Naive thymus-derived CD4-positive, alpha-beta T cell (primary cell): Measurements from ENCODE around the gene PINLYP. TPM values are rescaled to one million over a fixed set of nuclear protein-coding genes. Genes with fewer than 3 reads are reported as not detected.
"Not testable (repeated sequence)": the region's sequence is repeated elsewhere in the genome, so short reads cannot be mapped to it uniquely, and the experiment has no call there.

Experiments used
- ATAC-seq: fragments of 150-1000 bp; cut with Tn5 transposase; 2 replicates; pipeline ENCODE4 v1.10.0; 2021; ENCODE audit warnings: mild to moderate bottlenecking, moderate library complexity
- CTCF ChIA-PET: fragments of 350-600 bp; sonication (Branson Sonifier 250); formaldehyde crosslinking; loops from one replicate; lab custom pipeline; 2021; ENCODE audit warnings: antibody characterized with exemption; lab: Charles Lee
- POLR2A ChIA-PET: fragments of 350-600 bp; sonication (Branson Sonifier 250); formaldehyde crosslinking; loops from one replicate; lab custom pipeline; 2021; ENCODE audit warnings: antibody characterized with exemption, inconsistent platforms; lab: Charles Lee
- DNase-seq, 9 donors: peaks; one replicate each; pipeline versions ENCODE4 v3.0.0 to v3.0.0-alpha.2; 2020 to 2022; ENCODE audit warnings: mixed read lengths in 1 of 9
- H3K27ac ChIP-seq: one replicate; pipeline ENCODE4 v1.7.0; 2013; ENCODE audit warnings: mild to moderate bottlenecking, low read depth, low read length, moderate library complexity
- H3K27me3 ChIP-seq, 2 donors: one replicate each; pipeline ENCODE4 v1.7.0; 2013; ENCODE audit warnings: low read length in 2 of 2, mild to moderate bottlenecking in 2 of 2, moderate library complexity in 2 of 2; ENCODE audit not compliant: control insufficient read depth in 2 of 2, insufficient read depth in 2 of 2
- H3K36me3 ChIP-seq, 3 experiments: 1 replicate in 2 of 3; 2 replicates in 1 of 3; pipeline ENCODE4 v1.7.0; 2013; ENCODE audit warnings: low read length in 3 of 3, mild to moderate bottlenecking in 3 of 3, moderate library complexity in 1 of 3; ENCODE audit not compliant: insufficient read depth in 3 of 3, control insufficient read depth in 2 of 3
- H3K4me1 ChIP-seq, 2 donors: one replicate each; pipeline ENCODE4 v1.7.0; 2013; ENCODE audit warnings: low read length in 2 of 2, mild to moderate bottlenecking in 2 of 2, moderate library complexity in 1 of 2; ENCODE audit not compliant: control insufficient read depth in 2 of 2, insufficient read depth in 2 of 2
- H3K4me3 ChIP-seq: 2 replicates; pipeline ENCODE4 v1.7.0; 2013; ENCODE audit warnings: mild to moderate bottlenecking, low read length
- H3K9me3 ChIP-seq, 3 experiments: 1 replicate in 2 of 3; 2 replicates in 1 of 3; pipeline ENCODE4 v1.7.0; 2013; ENCODE audit warnings: low read length in 3 of 3; ENCODE audit not compliant: control insufficient read depth in 2 of 3
- H3K27ac Mint-ChIP-seq, 9 donors: one replicate each; pipeline ENCODE4 v1.8.0; 2020 to 2022; ENCODE audit warnings: mixed read lengths in 9 of 9, mild to moderate bottlenecking in 8 of 9, moderate library complexity in 5 of 9, inconsistent platforms in 2 of 9
- H3K27me3 Mint-ChIP-seq, 5 donors: one replicate each; pipeline ENCODE4 v1.8.0; 2021 to 2022; ENCODE audit warnings: mixed read lengths in 5 of 5, mild to moderate bottlenecking in 1 of 5
- H3K36me3 Mint-ChIP-seq, 5 donors: one replicate each; pipeline ENCODE4 v1.8.0; 2020 to 2022; ENCODE audit warnings: mixed read lengths in 5 of 5, mild to moderate bottlenecking in 3 of 5, inconsistent platforms in 1 of 5
- H3K4me1 Mint-ChIP-seq, 7 donors: one replicate each; pipeline ENCODE4 v1.8.0; 2020 to 2022; ENCODE audit warnings: mixed read lengths in 7 of 7, mild to moderate bottlenecking in 3 of 7, inconsistent platforms in 1 of 7
- H3K4me3 Mint-ChIP-seq, 10 donors: one replicate each; pipeline ENCODE4 v1.8.0; 2020 to 2022; ENCODE audit warnings: mild to moderate bottlenecking in 10 of 10, mixed read lengths in 10 of 10, moderate library complexity in 6 of 10, inconsistent platforms in 2 of 10
- H3K9me3 Mint-ChIP-seq, 11 donors: one replicate each; pipeline ENCODE4 v1.8.0; 2020 to 2022; ENCODE audit warnings: mixed read lengths in 11 of 11, mild to moderate bottlenecking in 4 of 11, inconsistent platforms in 1 of 11, moderate library complexity in 1 of 11
- intact Hi-C, 2 donors: fragments of 100-400 bp; cut with micrococcal nuclease; formaldehyde crosslinking; loops; one replicate each; pipeline ENCODE4 v1.15.1; 2023
- polyA plus RNA-seq, 2 donors: library from polyadenylated mRNA; unstranded; fragments of 300-500 nt; fragmentation: Illumina TruSeq; gene quantifications; one replicate each; pipeline ENCODE4 v1.2.3, GENCODE V29; 2021
- total RNA-seq, 6 experiments: library from RNA in 5 of 6; stranded (reverse) in 5 of 6; gene quantifications; 1 replicate in 5 of 6; 2 replicates in 1 of 6; pipeline ENCODE4 v1.2.3 and lab custom pipeline; 2021 to 2026

Gene PINLYP
- total and polyA plus RNA-seq, 7 experiments from 2014 or later, result 0.27 to 5.8 (median 0.54) TPM; not detected in 1

- ChIA-PET CTCF (interaction anchor here (1.1 kb wide), 1 partner anchor 48 kb away, joined by 4 read pairs; no protein-coding TSS in a partner anchor), POLR2A (interaction anchor here (0.9 kb wide), 1 partner anchor 119 kb away, joined by 3 read pairs; no protein-coding TSS in a partner anchor)
- Histone ChIP-seq H3K27me3 (no peaks in the 10 kb centered on the region), H3K36me3 (peaks cover 4 to 88% (median 21%) of the 10 kb centered on the region in 3 experiments), H3K9me3 (no peaks in the 10 kb centered on the region), H3K4me1 (no peaks in the 10 kb centered on the region), H3K4me3 (no peak overlapping the region), H3K27ac (no peak overlapping the region)
- Mint-ChIP-seq H3K4me1 (peaks cover 0 to 4% (median 0%) of the 10 kb centered on the region in 7 donors), H3K36me3 (peaks cover 4 to 51% (median 11%) of the 10 kb centered on the region in 5 donors), H3K9me3 (peaks cover 0 to under 1% (median 0%) of the 10 kb centered on the region in 11 donors), H3K27ac (no peak overlapping the region), H3K27me3 (no peaks in the 10 kb centered on the region), H3K4me3 (no peak overlapping the region)
- no peak for DNase-seq
- intact Hi-C loops, result no loop called here
- no peak for ATAC-seq
These were observed 29.0 kb upstream of the PINLYP start for GRCh38 chr19:43546581-43546980.

GRCh38 chr19:43547926-43548325 is 27.7 kb upstream of the PINLYP start:
- peaks cover 8 to 89% (median 18%) of the 10 kb centered on the region in 3 experiments for H3K36me3 ChIP-seq
- intact Hi-C loops, H3K4me3 ChIP-seq, H3K4me3 Mint-ChIP-seq, H3K9me3 Mint-ChIP-seq, H3K9me3 ChIP-seq, CTCF ChIA-PET, H3K27me3 Mint-ChIP-seq, H3K4me1 Mint-ChIP-seq, H3K27ac ChIP-seq, H3K27ac Mint-ChIP-seq, H3K27me3 ChIP-seq, H3K4me1 ChIP-seq, DNase-seq, POLR2A ChIA-PET, ATAC-seq: not testable (repeated sequence)
- H3K36me3 Mint-ChIP-seq, result peaks cover 6 to 46% (median 11%) of the 10 kb centered on the region in 5 donors

GRCh38 chr19:43548706-43549105 is 26.9 kb upstream of the PINLYP start:
- Mint-ChIP-seq H3K4me1 (peaks cover 0 to 4% (median 2%) of the 10 kb centered on the region in 7 donors), H3K27me3 (no peaks in the 10 kb centered on the region), H3K4me3 (no peak overlapping the region), H3K36me3 (peaks cover 6 to 44% (median 11%) of the 10 kb centered on the region in 5 donors), H3K9me3 (peaks cover 0 to 2% (median 0%) of the 10 kb centered on the region in 11 donors), H3K27ac (peak overlapping the region in 1 of 9 donors; percentile 7)
- intact Hi-C loops, result no loop called here
- no peaks in the 10 kb centered on the region for H3K4me1 ChIP-seq
- H3K9me3 ChIP-seq, result no peaks in the 10 kb centered on the region
- H3K27ac ChIP-seq, result no peak overlapping the region
- ATAC-seq (no peak), DNase-seq (no peak)
- POLR2A ChIA-PET, result no interaction called here
- peaks cover 8 to 89% (median 12%) of the 10 kb centered on the region in 3 experiments for H3K36me3 ChIP-seq
- H3K27me3 ChIP-seq, result no peaks in the 10 kb centered on the region
- CTCF ChIA-PET, result no interaction called here
- no peak overlapping the region for H3K4me3 ChIP-seq

GRCh38 chr19:43551399-43552197 is 24.0 kb upstream of the PINLYP start:
- Histone ChIP-seq H3K4me1 (peaks cover 3 to 8% of the 10 kb centered on the region in 2 donors), H3K27ac (no peak overlapping the region), H3K4me3 (no peak overlapping the region), H3K27me3 (no peaks in the 10 kb centered on the region), H3K9me3 (no peaks in the 10 kb centered on the region), H3K36me3 (peaks cover 6 to 79% (median 8%) of the 10 kb centered on the region in 3 experiments)
- no peaks in the 10 kb centered on the region for H3K27me3 Mint-ChIP-seq
- DNase-seq (no peak), ATAC-seq (no peak)
- H3K36me3 Mint-ChIP-seq, result peaks cover 6 to 46% (median 22%) of the 10 kb centered on the region in 5 donors
- H3K4me3 Mint-ChIP-seq, result no peak overlapping the region
- peak overlapping the region in 4 of 9 donors; percentile 47 to 63 (median 56) for H3K27ac Mint-ChIP-seq
- H3K9me3 Mint-ChIP-seq, result peaks cover 0 to 2% (median 0%) of the 10 kb centered on the region in 11 donors
- intact Hi-C loops, result no loop called here
- H3K4me1 Mint-ChIP-seq, result peaks cover 11 to 23% (median 14%) of the 10 kb centered on the region in 7 donors
- CTCF ChIA-PET, result no interaction called here
- POLR2A ChIA-PET, result no interaction called here

GRCh38 chr19:43552198-43552450 is 23.5 kb upstream of the PINLYP start:
- H3K27me3 ChIP-seq, result no peaks in the 10 kb centered on the region
- no peaks in the 10 kb centered on the region for H3K9me3 ChIP-seq
- no peak overlapping the region for H3K4me3 Mint-ChIP-seq
- peaks cover 11 to 23% (median 14%) of the 10 kb centered on the region in 7 donors for H3K4me1 Mint-ChIP-seq
- peaks cover 6 to 46% (median 22%) of the 10 kb centered on the region in 5 donors for H3K36me3 Mint-ChIP-seq
- intact Hi-C loops, result no loop called here
- H3K9me3 Mint-ChIP-seq, result peaks cover 0 to 2% (median 0%) of the 10 kb centered on the region in 11 donors
- CTCF ChIA-PET, result interaction anchor here (1.1 to 6.7 kb wide), 2 partner anchors 19 to 43 kb away, joined by 4 to 122 read pairs; partner anchors contain the start of genes IRGQ, ZNF575 and ZNF576
- H3K4me3 ChIP-seq, result no peak overlapping the region
- peaks cover 3 to 8% of the 10 kb centered on the region in 2 donors for H3K4me1 ChIP-seq
- ATAC-seq, result no peak
- peaks cover 6 to 74% (median 8%) of the 10 kb centered on the region in 3 experiments for H3K36me3 ChIP-seq
- no peaks in the 10 kb centered on the region for H3K27me3 Mint-ChIP-seq
- H3K27ac ChIP-seq, result no peak overlapping the region
- peak overlapping the region in 1 of 9 donors; percentile 48 for H3K27ac Mint-ChIP-seq
- POLR2A ChIA-PET, result no interaction called here
- DNase-seq, result no peak

GRCh38 chr19:43552616-43553015 is 23.0 kb upstream of the PINLYP start:
- Histone ChIP-seq H3K9me3 (no peaks in the 10 kb centered on the region), H3K27ac (no peak overlapping the region), H3K27me3 (no peaks in the 10 kb centered on the region), H3K4me3 (no peak overlapping the region), H3K36me3 (peaks cover 3 to 72% (median 8%) of the 10 kb centered on the region in 3 experiments), H3K4me1 (peaks cover 3 to 8% of the 10 kb centered on the region in 2 donors)
- DNase-seq, result no peak
- intact Hi-C loops, result no loop called here
- Mint-ChIP-seq H3K4me1 (peaks cover 11 to 23% (median 16%) of the 10 kb centered on the region in 7 donors), H3K4me3 (no peak overlapping the region), H3K27me3 (no peaks in the 10 kb centered on the region), H3K27ac (no peak overlapping the region), H3K36me3 (peaks cover 6 to 46% (median 22%) of the 10 kb centered on the region in 5 donors), H3K9me3 (peaks cover 0 to 2% (median 0%) of the 10 kb centered on the region in 11 donors)
- no peak for ATAC-seq
- POLR2A ChIA-PET, result interaction anchor here (2.2 kb wide), 1 partner anchor 42 kb away, joined by 5 read pairs; no protein-coding TSS in a partner anchor
- CTCF ChIA-PET, result interaction anchor here (1.1 to 6.7 kb wide), 3 partner anchors 13 to 43 kb away, joined by 4 to 122 read pairs (median 8); partner anchors contain the start of genes IRGQ, ZNF575 and ZNF576
